Measurements from ENCODE around the gene CIT. TPM values are rescaled to one million over a fixed set of nuclear protein-coding genes. Genes with fewer than 3 reads are reported as not detected.

Gene CIT
- total and polyA plus RNA-seq, 8 donors = 7.0 to 33.2 (median 20.8) TPM

GRCh38 chr12:119679081-119679480 is 198.0 kb downstream of the CIT start:
- Histone ChIP-seq H3K27ac (peak overlapping the region in 1 of 2 donors; percentile 3), H3K9me3 (no peaks in the 10 kb centered on the region), H3K27me3 (no peaks in the 10 kb centered on the region), H3K36me3 (peaks cover 0 to 85% of the 10 kb centered on the region in 2 donors), H3K4me3 (no peak overlapping the region), H3K4me1 (peaks cover 4 to 27% of the 10 kb centered on the region in 2 donors)
- intact Hi-C loops (cut with DNase I) = no loop called here
- TF ChIP-seq CTCF (IDR thresholded peaks at IDR 0.05) = no peak
- ATAC-seq (peak; percentile 79), DNase-seq (peak in 1 of 4 donors; percentile 31)

- Histone ChIP-seq H3K27me3 (no peaks in the 10 kb centered on the region), H3K4me3 (no peak overlapping the region), H3K27ac (no peak overlapping the region), H3K36me3 (peaks cover 0 to 92% of the 10 kb centered on the region in 2 donors), H3K4me1 (peaks cover 7 to 33% of the 10 kb centered on the region in 2 donors), H3K9me3 (no peaks in the 10 kb centered on the region)
- ATAC-seq (no peak), DNase-seq (no peak)
- no peak for TF ChIP-seq CTCF (IDR thresholded peaks at IDR 0.05)
- intact Hi-C loops (cut with DNase I) = no loop called here
Measured at GRCh38 chr12:119678459-119678858, 198.7 kb downstream of the CIT start.

- DNase-seq (no peak), ATAC-seq (no peak)
- Histone ChIP-seq H3K27me3 (no peaks in the 10 kb centered on the region), H3K4me3 (no peak overlapping the region), H3K9me3 (no peaks in the 10 kb centered on the region), H3K36me3 (peaks cover 0 to 100% of the 10 kb centered on the region in 2 donors), H3K4me1 (peaks cover 17 to 44% of the 10 kb centered on the region in 2 donors), H3K27ac (no peak overlapping the region)
- no peak for TF ChIP-seq CTCF (IDR thresholded peaks at IDR 0.05)
- intact Hi-C loops (cut with DNase I) = no loop called here
Measured at GRCh38 chr12:119676573-119676972, 200.5 kb downstream of the CIT start.

DNA sequence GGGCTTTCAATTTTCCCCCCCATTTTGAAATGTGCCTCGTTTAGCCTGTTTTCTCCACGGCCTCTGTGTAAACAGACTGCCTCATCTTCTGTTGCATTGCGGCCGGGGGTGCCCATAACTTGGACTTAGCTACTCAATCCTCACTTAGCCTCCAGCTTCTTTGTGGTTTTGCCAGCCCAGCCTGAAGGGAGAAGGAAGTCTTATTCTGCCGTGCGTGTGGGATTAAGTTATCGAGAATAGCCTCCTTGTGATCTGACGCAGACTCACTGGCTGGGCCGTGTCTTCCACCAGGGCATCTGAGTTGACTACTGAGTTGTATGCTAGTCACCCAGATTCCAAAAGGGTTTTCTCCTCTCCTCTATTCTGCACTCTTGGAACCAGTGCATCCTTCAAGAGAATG is 201.1 kb downstream of the CIT start:
- no peak for ATAC-seq
- H3K9me3 ChIP-seq = no peaks in the 10 kb centered on the region
- DNase-seq = no peak
- peaks cover 0 to 100% of the 10 kb centered on the region in 2 donors for H3K36me3 ChIP-seq
- no peaks in the 10 kb centered on the region for H3K27me3 ChIP-seq
- TF ChIP-seq CTCF (IDR thresholded peaks at IDR 0.05) = no peak
- intact Hi-C loops (cut with DNase I) = no loop called here
- no peak overlapping the region for H3K27ac ChIP-seq
- no peak overlapping the region for H3K4me3 ChIP-seq
- H3K4me1 ChIP-seq = peaks cover 17 to 49% of the 10 kb centered on the region in 2 donors

DNA sequence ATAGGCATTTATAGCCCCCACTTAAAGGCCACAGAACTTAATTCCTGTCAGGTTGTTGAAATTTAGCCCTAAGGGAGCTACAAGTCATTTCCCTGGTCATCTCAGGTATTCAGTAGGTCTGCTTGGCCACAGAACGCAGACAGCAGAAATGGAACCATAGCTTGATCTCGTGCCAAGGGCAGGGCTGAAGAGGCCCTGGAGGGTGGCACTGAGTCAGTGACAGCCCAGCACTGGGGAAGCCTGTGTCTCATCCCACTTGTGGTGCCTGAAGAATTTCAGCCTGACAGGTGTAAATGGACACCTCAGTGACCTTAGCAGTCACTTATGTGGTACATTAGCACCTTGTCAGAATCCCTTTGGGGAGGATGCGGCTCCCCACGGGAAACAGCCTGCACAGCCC is 202.6 kb downstream of the CIT start:
- Histone ChIP-seq H3K27ac (peak overlapping the region; percentile 40 to 78), H3K27me3 (no peaks in the 10 kb centered on the region), H3K4me1 (peaks cover 17 to 63% of the 10 kb centered on the region in 2 donors), H3K4me3 (no peak overlapping the region), H3K9me3 (no peaks in the 10 kb centered on the region), H3K36me3 (peaks cover 0 to 88% of the 10 kb centered on the region in 2 donors)
- ATAC-seq = no peak
- TF ChIP-seq CTCF (IDR thresholded peaks at IDR 0.05) = no peak
- intact Hi-C loops (cut with DNase I) = no loop called here
- DNase-seq = no peak

All from left lung (tissue), 10 donors.